ENCODE data around the gene KCNJ2. TPM values are rescaled to one million over a fixed set of nuclear protein-coding genes. Genes with fewer than 3 reads are reported as not detected.
A peak's percentile ranks its signal among the peaks of the same experiment; 100 is the strongest.

The KCNJ2 gene
- total RNA-seq, 1 donor from 2014 or later, result not detected

DNA sequence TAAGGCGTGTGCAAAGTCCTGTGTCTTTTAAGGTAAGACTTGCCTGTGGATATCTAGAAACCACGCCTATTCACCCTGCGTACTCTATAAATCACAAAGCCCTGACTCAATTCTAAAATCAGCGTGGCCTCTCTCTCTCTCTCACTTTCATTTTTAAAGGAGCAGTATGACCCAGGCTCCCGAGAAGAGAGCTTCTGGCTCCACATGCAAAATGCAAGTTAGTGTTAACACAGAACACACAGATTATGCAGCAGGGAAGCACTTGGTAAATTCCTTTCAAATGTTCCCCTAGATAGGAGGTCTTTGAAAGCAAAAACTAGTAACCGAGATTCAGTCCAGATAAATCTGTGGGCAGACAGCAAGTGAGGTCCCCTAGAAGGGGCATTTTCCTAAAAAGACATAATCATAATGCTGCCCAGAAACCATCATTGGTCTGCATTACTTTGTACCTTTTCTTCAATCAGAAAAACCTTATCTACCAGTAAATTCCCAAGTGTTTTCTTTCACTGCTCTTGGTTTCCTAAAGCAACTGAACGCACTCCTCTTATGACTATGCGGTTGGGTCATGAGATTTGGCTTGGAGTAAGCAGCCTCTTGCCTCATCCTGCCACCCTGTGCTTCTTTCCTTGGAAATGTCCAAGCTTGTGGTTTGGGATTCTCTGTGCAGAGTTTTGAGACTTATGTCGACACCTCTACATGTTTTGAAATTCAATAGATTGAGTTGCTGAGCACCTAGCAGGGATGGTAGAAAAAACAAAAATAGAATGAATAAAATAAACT, 31.7 kb upstream of the KCNJ2 start:
- peaks cover 6% of the 10 kb centered on the region for H3K27me3 Mint-ChIP-seq
- no peak overlapping the region for H3K4me3 Mint-ChIP-seq
- H3K4me1 Mint-ChIP-seq, result peaks cover 11% of the 10 kb centered on the region
- intact Hi-C loops (cut with micrococcal nuclease), result loop anchor here (2.0 kb wide), 1 partner anchor 31 kb away; the partner anchor contains the start of gene KCNJ2
- peaks cover under 1% of the 10 kb centered on the region for H3K9me3 Mint-ChIP-seq
- H3K36me3 Mint-ChIP-seq (ENCODE audit: low read depth), result no peaks in the 10 kb centered on the region
- no peak overlapping the region for H3K27ac Mint-ChIP-seq
- peak; percentile 76 for DNase-seq

GRCh38 chr17:70138291-70138865, 31.0 kb upstream of the KCNJ2 start:
- intact Hi-C loops (cut with micrococcal nuclease), result no loop called here
- Mint-ChIP-seq H3K27me3 (peaks cover 6% of the 10 kb centered on the region), H3K9me3 (no peaks in the 10 kb centered on the region), H3K4me3 (no peak overlapping the region), H3K27ac (no peak overlapping the region), H3K4me1 (peaks cover 11% of the 10 kb centered on the region), H3K36me3 (ENCODE audit: low read depth) (no peaks in the 10 kb centered on the region)
- DNase-seq, result no peak

GRCh38 chr17:70139449-70139993, 29.8 kb upstream of the KCNJ2 start:
- Mint-ChIP-seq H3K36me3 (ENCODE audit: low read depth) (no peaks in the 10 kb centered on the region), H3K27me3 (peaks cover 6% of the 10 kb centered on the region)

GRCh38 chr17:70144260-70144846, 25.0 kb upstream of the KCNJ2 start:
- Mint-ChIP-seq H3K36me3 (ENCODE audit: low read depth) (no peaks in the 10 kb centered on the region), H3K27me3 (peaks cover 6% of the 10 kb centered on the region), H3K4me3 (no peak overlapping the region), H3K27ac (no peak overlapping the region), H3K9me3 (no peaks in the 10 kb centered on the region), H3K4me1 (no peaks in the 10 kb centered on the region)
- intact Hi-C loops (cut with micrococcal nuclease), result loop anchor here (1.0 to 2.0 kb wide), 2 partner anchors 538 to 575 kb away; no protein-coding TSS in a partner anchor
- DNase-seq, result no peak

More at GRCh38 chr17:70139449-70139993, 29.8 kb upstream of the KCNJ2 start:
- Mint-ChIP-seq H3K4me1 (peaks cover 11% of the 10 kb centered on the region), H3K9me3 (no peaks in the 10 kb centered on the region), H3K4me3 (no peak overlapping the region), H3K27ac (no peak overlapping the region)
- intact Hi-C loops (cut with micrococcal nuclease), result no loop called here
- no peak for DNase-seq

DNA sequence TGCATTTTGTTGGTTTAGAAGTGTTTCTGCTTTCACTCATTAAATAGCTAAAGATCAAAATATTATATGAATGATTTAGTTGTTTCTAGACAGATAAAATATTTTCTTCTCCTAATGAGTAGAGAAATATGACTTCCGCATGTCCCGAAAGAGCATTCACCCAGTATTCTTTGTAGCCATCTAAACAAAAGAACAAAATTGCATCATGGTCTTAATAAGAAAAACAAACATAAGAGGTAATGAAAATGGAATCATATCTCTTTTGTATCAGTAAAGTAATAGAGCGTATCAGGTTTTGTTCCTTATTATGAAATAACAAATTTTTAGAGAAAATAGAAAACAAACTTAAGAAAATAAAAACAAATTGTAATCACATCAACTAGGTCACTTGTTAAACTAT, 16.1 kb upstream of the KCNJ2 start:
- no peak for DNase-seq
- H3K4me1 Mint-ChIP-seq, result no peaks in the 10 kb centered on the region
- intact Hi-C loops (cut with micrococcal nuclease), result no loop called here
- H3K27me3 Mint-ChIP-seq, result peaks cover 2% of the 10 kb centered on the region
- no peak overlapping the region for H3K27ac Mint-ChIP-seq
- H3K4me3 Mint-ChIP-seq, result no peak overlapping the region
- no peaks in the 10 kb centered on the region for H3K9me3 Mint-ChIP-seq
- no peaks in the 10 kb centered on the region for H3K36me3 Mint-ChIP-seq (ENCODE audit: low read depth)

DNA sequence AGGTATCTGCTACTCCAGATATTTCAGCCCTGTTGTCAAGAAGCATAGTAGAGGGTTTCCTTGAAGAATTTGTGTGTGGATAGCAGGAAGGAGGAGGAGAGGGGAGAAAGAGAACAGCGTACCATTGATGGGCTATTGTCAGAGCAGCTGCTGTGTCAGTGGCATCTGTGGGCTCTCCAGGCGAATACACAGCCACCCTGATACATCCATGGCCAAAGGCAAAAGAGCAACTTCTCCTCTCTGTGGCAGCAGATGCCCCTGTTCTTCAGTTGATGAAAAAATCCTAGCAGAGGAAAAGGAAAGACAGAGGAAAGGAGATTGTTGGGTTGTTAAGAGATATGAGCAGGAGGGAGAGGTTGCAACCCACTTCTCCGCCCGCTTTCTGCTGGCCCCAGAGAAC, 12.2 kb upstream of the KCNJ2 start:
- Mint-ChIP-seq H3K27me3 (peaks cover 5% of the 10 kb centered on the region), H3K4me3 (no peak overlapping the region), H3K27ac (no peak overlapping the region), H3K4me1 (no peaks in the 10 kb centered on the region), H3K36me3 (ENCODE audit: low read depth) (no peaks in the 10 kb centered on the region), H3K9me3 (no peaks in the 10 kb centered on the region)
- intact Hi-C loops (cut with micrococcal nuclease), result no loop called here
- DNase-seq, result no peak

DNA sequence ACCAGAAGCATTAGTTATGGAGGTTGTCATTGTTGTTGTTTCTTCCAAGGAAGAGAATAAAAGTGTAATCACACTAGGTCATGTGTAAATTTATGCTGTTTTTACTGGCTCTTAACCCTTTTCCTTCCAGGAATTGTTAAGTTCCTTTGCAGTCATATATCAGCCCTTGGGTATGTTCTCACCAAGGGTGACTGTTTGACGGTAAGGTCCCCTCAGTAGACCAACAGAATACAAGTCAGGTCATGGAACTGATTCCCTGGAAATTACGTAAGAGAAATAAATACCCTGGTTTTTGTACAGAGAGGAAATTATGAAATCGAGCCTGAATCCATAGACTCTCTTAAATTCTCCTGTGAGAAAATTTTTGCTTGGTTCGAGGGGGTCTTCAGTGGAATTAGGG, 11.2 kb upstream of the KCNJ2 start:
- H3K9me3 Mint-ChIP-seq, result no peaks in the 10 kb centered on the region
- intact Hi-C loops (cut with micrococcal nuclease), result no loop called here
- H3K27ac Mint-ChIP-seq, result no peak overlapping the region
- no peaks in the 10 kb centered on the region for H3K36me3 Mint-ChIP-seq (ENCODE audit: low read depth)
- no peaks in the 10 kb centered on the region for H3K4me1 Mint-ChIP-seq
- H3K4me3 Mint-ChIP-seq, result no peak overlapping the region
- H3K27me3 Mint-ChIP-seq, result peaks cover 5% of the 10 kb centered on the region
- no peak for DNase-seq

DNA sequence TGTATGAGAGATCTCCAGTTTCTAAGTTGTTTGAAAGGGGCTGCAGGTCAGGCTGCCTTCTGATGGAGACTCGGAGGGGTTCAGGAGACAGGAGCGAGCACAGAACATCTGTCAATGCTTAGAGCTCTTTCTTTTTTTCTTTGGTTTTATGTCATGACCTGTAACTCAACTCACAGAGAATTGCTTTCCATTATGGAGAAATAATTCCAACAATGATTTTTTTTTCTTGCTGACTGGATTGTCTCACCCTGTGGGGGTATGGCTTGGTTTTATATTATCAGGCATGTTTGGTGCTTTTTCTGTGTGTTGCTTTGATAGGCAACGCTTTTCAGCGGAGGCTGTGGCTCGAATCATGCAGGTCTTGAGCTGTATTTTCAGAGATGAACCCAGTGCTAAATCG, 10.7 kb upstream of the KCNJ2 start:
- DNase-seq, result no peak
- Mint-ChIP-seq H3K4me1 (no peaks in the 10 kb centered on the region), H3K36me3 (ENCODE audit: low read depth) (no peaks in the 10 kb centered on the region), H3K27me3 (peaks cover 5% of the 10 kb centered on the region), H3K4me3 (no peak overlapping the region), H3K9me3 (no peaks in the 10 kb centered on the region), H3K27ac (no peak overlapping the region)
- intact Hi-C loops (cut with micrococcal nuclease), result no loop called here

DNA sequence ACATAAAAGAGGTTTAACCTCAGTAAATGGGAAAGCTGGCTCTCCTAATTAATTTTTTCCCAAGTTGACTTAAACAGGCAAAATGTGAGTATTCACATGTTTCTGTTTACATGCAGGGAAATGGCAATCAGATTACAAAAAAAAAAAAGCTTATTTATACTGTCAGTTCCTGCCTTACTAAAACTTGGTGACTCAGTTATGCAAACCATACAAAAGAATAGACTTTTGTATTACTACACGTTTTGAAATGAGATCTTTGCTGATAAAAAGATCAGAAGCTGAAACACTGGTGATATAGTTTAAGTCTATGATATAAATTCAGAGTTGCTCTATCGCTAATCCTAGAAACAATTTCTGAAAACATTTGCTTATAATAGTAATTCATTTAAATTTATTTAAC, 9.4 kb upstream of the KCNJ2 start:
- no peaks in the 10 kb centered on the region for H3K4me1 Mint-ChIP-seq
- H3K27ac Mint-ChIP-seq, result no peak overlapping the region
- intact Hi-C loops (cut with micrococcal nuclease), result no loop called here
- H3K9me3 Mint-ChIP-seq, result no peaks in the 10 kb centered on the region
- peaks cover 5% of the 10 kb centered on the region for H3K27me3 Mint-ChIP-seq
- no peak for DNase-seq
- H3K36me3 Mint-ChIP-seq (ENCODE audit: low read depth), result no peaks in the 10 kb centered on the region
- no peak overlapping the region for H3K4me3 Mint-ChIP-seq

DNA sequence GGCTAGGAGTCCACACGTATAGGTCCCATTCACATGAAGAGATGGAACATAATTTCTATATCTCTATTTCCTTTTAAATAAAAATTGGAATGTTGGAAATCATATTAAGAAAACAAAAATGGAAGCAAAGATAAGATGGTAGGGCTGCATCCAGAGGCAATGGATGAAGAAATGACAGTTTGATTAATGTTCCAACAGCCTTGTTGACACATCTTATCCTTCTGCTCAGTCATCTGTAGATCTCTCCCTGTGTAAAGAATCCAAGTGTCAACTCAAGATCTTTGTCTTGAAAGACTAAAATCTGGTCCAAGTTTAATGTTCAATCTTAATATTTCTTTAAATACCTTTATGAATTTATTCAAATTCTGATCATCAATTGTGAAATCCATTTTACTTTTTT, 7.8 kb upstream of the KCNJ2 start:
- no peaks in the 10 kb centered on the region for H3K4me1 Mint-ChIP-seq
- no peaks in the 10 kb centered on the region for H3K9me3 Mint-ChIP-seq
- intact Hi-C loops (cut with micrococcal nuclease), result no loop called here
- no peak for DNase-seq
- H3K27me3 Mint-ChIP-seq, result peaks cover 10% of the 10 kb centered on the region
- H3K27ac Mint-ChIP-seq, result no peak overlapping the region
- no peaks in the 10 kb centered on the region for H3K36me3 Mint-ChIP-seq (ENCODE audit: low read depth)
- H3K4me3 Mint-ChIP-seq, result no peak overlapping the region

- Mint-ChIP-seq H3K4me3 (no peak overlapping the region), H3K27ac (no peak overlapping the region)
Measured at GRCh38 chr17:70165383-70165782, 3.9 kb upstream of the KCNJ2 start.

DNA sequence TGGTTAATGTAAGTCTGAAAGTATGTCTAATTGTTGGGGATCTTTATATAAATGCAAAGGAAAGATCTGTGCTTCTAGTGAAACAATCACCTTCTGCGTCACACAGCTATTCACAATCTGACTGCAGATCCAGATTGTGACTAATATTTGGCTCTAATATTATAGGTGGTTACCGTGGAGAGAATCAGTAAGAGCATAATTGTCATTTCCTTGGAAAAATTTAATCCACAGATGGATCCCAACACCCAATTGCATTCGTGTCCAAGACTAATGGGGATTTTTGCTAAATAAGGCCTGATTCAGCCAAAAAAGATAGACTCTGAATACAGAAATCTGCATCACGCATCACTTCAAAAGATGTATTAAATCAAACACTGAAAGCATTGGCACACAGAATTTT, 2.7 kb upstream of the KCNJ2 start:
- Mint-ChIP-seq H3K27ac (no peak overlapping the region), H3K4me3 (no peak overlapping the region), H3K36me3 (ENCODE audit: low read depth) (no peaks in the 10 kb centered on the region), H3K9me3 (no peaks in the 10 kb centered on the region), H3K4me1 (peaks cover 13% of the 10 kb centered on the region), H3K27me3 (peaks cover 48% of the 10 kb centered on the region)
- intact Hi-C loops (cut with micrococcal nuclease), result no loop called here
- DNase-seq, result no peak

More at GRCh38 chr17:70165383-70165782, 3.9 kb upstream of the KCNJ2 start:
- Mint-ChIP-seq H3K27me3 (peaks cover 40% of the 10 kb centered on the region), H3K36me3 (ENCODE audit: low read depth) (no peaks in the 10 kb centered on the region), H3K9me3 (no peaks in the 10 kb centered on the region), H3K4me1 (peaks cover 13% of the 10 kb centered on the region)
- no peak for DNase-seq
- intact Hi-C loops (cut with micrococcal nuclease), result no loop called here

DNA sequence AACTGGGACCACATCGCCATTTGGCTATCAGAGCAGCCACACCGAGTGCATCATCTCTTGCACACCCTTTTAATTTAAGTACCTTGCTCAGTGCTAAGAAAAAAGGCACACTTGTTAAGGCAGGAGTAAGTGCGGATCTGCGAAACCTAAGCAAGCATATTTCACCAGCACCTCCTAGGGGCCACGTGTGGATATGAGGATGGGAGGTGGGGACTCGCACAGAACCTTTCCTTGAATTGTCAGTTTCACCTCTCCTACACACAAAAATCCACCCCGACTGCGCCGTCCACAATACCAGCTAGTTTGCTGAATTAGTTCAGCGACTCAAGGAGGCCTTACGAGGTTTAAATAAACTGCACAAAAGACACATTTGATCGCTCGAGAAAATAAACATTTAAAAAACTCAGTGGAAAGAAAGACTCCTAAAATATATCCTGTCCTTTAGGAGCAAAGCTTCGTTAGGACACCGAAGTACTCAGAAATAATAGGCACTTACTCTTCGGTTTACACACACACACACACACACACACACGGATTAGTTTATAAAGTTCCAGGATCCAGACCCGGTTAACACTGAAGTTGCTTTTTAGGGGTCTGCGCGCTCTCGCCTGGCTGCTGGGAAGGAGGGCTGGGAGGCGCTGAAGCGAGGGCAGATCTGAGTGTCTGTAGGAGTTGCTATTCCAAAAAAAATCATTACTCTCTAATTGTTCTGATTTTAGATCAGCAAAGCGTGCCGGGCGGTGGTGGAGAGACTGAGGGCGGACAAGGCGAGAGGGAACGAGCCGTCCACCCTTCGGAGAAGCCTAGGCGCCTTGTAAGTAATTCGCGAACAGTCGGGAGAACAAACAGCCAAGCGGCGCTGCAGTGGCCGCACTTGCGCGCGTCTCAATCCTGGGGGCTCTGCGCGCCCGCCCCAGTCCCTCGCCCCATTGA, 1.0 kb upstream of the KCNJ2 start:
- Mint-ChIP-seq H3K27ac (no peak overlapping the region), H3K4me1 (peaks cover 13% of the 10 kb centered on the region), H3K36me3 (ENCODE audit: low read depth) (no peaks in the 10 kb centered on the region), H3K4me3 (peak overlapping the region; percentile 71), H3K9me3 (no peaks in the 10 kb centered on the region), H3K27me3 (peaks cover 60% of the 10 kb centered on the region)
- intact Hi-C loops (cut with micrococcal nuclease), result loop anchor here (2.0 kb wide), 3 partner anchors 32 to 600 kb away; no protein-coding TSS in a partner anchor
- peak; percentile 76 for DNase-seq
